CD4-positive, alpha-beta T cell (primary cell): ENCODE data around the gene ALDH16A1. TPM values are rescaled to one million over a fixed set of nuclear protein-coding genes. Genes with fewer than 3 reads are reported as not detected.
"Not testable (repeated sequence)": the region's sequence is repeated elsewhere in the genome, so short reads cannot be mapped to it uniquely, and the experiment has no call there.

Experiments
- ATAC-seq: fragments of 200-7000 bp; cut with Tn5 transposase; one replicate; pipeline ENCODE4 v1.10.0; 2022; ENCODE audit warnings: mild to moderate bottlenecking; ENCODE audit not compliant: poor library complexity
- CTCF ChIA-PET: fragments of 350-600 bp; sonication (Branson Sonifier 250); formaldehyde crosslinking; loops from one replicate; lab custom pipeline; 2021; ENCODE audit warnings: antibody characterized with exemption, inconsistent platforms; lab: Charles Lee
- POLR2A ChIA-PET: fragments of 350-600 bp; sonication (Branson Sonifier 250); formaldehyde crosslinking; loops from one replicate; lab custom pipeline; 2021; ENCODE audit warnings: antibody characterized with exemption, inconsistent platforms; lab: Charles Lee
- DNase-seq, 14 experiments: peaks; one replicate each; pipeline ENCODE4 v3.0.0-alpha.2; 2013 to 2020; ENCODE audit warnings: mixed read lengths in 2 of 14
- H3K27ac ChIP-seq, 2 donors: one replicate each; pipeline versions ENCODE4 v1.5.1 to v1.7.0; 2013; ENCODE audit warnings: low read length in 2 of 2, low read depth in 1 of 2, mild to moderate bottlenecking in 1 of 2
- H3K27me3 ChIP-seq, 2 experiments: 1 replicate in 1 of 2; 2 replicates in 1 of 2; pipeline versions ENCODE4 v1.6.1 to v1.7.0; 2013; ENCODE audit warnings: low read length in 2 of 2, control low read depth in 1 of 2, mild to moderate bottlenecking in 1 of 2, moderate library complexity in 1 of 2; ENCODE audit not compliant: insufficient read depth in 2 of 2, control insufficient read depth in 1 of 2
- H3K36me3 ChIP-seq: one replicate; pipeline ENCODE4 v1.6.1; 2013; ENCODE audit warnings: low read length, control low read depth; ENCODE audit not compliant: insufficient read depth
- H3K4me1 ChIP-seq: one replicate; pipeline ENCODE4 v1.6.1; 2013; ENCODE audit warnings: low read length, control low read depth; ENCODE audit not compliant: insufficient read depth
- H3K4me3 ChIP-seq: one replicate; pipeline ENCODE4 v1.5.1; 2013; ENCODE audit warnings: mild to moderate bottlenecking, low read length, moderate library complexity
- H3K9me3 ChIP-seq, 2 experiments: 1 replicate in 1 of 2; 2 replicates in 1 of 2; pipeline versions ENCODE4 v1.6.1 to v1.7.0; 2013; ENCODE audit warnings: low read length in 2 of 2, mild to moderate bottlenecking in 2 of 2, control low read depth in 1 of 2, moderate library complexity in 1 of 2; ENCODE audit not compliant: control insufficient read depth in 1 of 2, insufficient read depth in 1 of 2
- H3K27ac Mint-ChIP-seq: one replicate; pipeline ENCODE4 v1.8.0; 2020; ENCODE audit warnings: mixed read lengths
- H3K27me3 Mint-ChIP-seq: one replicate; pipeline ENCODE4 v1.8.0; 2021; ENCODE audit warnings: mixed read lengths
- H3K36me3 Mint-ChIP-seq: one replicate; pipeline ENCODE4 v1.8.0; 2021; ENCODE audit warnings: low read depth, mixed read lengths
- H3K4me1 Mint-ChIP-seq: one replicate; pipeline ENCODE4 v1.8.0; 2021; ENCODE audit warnings: low read depth, mixed read lengths
- H3K4me3 Mint-ChIP-seq: one replicate; pipeline ENCODE4 v1.8.0; 2020; ENCODE audit warnings: mild to moderate bottlenecking, mixed read lengths
- H3K9me3 Mint-ChIP-seq: one replicate; pipeline ENCODE4 v1.8.0; 2020; ENCODE audit warnings: mixed read lengths
- CTCF ChIP-seq: fragments of 200-600 bp; IDR thresholded peaks from one replicate; pipeline ENCODE4 v1.8.0; 2022; ENCODE audit warnings: antibody characterized with exemption, mild to moderate bottlenecking
- intact Hi-C, 2 experiments: fragments of 100-400 bp; cut with DNase I in 1 of 2; cut with micrococcal nuclease in 1 of 2; formaldehyde crosslinking; loops; one replicate each; pipeline versions ENCODE4 v1.15.1 to v1.9.0; 2023 to 2025; cut with DNase I, micrococcal nuclease
- total RNA-seq, 174 experiments: library from RNA in 2 of 174; stranded (reverse) in 2 of 174; gene quantifications; one replicate each; pipeline ENCODE4 v1.2.3 and lab custom pipeline; 2021 to 2026

Gene ALDH16A1
- total RNA-seq, 2 experiments from 2014 or later: 25.1 to 25.8 TPM

- no peaks in the 10 kb centered on the region for H3K9me3 Mint-ChIP-seq
- Histone ChIP-seq H3K4me1 (peaks cover 36% of the 10 kb centered on the region), H3K9me3 (no peaks in the 10 kb centered on the region), H3K27ac (no peak overlapping the region), H3K27me3 (peaks cover 50 to 51% of the 10 kb centered on the region in 2 experiments), H3K36me3 (peaks cover 10% of the 10 kb centered on the region), H3K4me3 (no peak overlapping the region)
- ATAC-seq (no peak), DNase-seq (peak in 2 of 14 experiments; percentile 6 to 55)
- ChIA-PET POLR2A (interaction anchor here (1.1 to 1.9 kb wide), 5 partner anchors 11 to 51 kb away, joined by 3 to 6 read pairs (median 4); partner anchors contain the start of gene ALDH16A1), CTCF (interaction anchor here (0.9 to 3.9 kb wide), 6 partner anchors 11 to 51 kb away, joined by 3 to 19 read pairs (median 4); no protein-coding TSS in a partner anchor)
- H3K27ac Mint-ChIP-seq: no peak overlapping the region
- H3K36me3 Mint-ChIP-seq: peaks cover 24% of the 10 kb centered on the region
- TF ChIP-seq CTCF: no peak
- peak overlapping the region; percentile 85 for H3K4me3 Mint-ChIP-seq
- H3K4me1 Mint-ChIP-seq: peaks cover 36% of the 10 kb centered on the region
- H3K27me3 Mint-ChIP-seq: peaks cover 59% of the 10 kb centered on the region
- intact Hi-C loops: loop anchor here in 1 of 2 experiments (5.0 to 10.0 kb wide), 2 partner anchors 110 to 448 kb away; partner anchors contain the start of genes GYS1 and RUVBL2
These were observed 10.7 kb upstream of the ALDH16A1 start for GRCh38 chr19:49442354-49442753.

GRCh38 chr19:49442771-49443365 is 10.2 kb upstream of the ALDH16A1 start:
- peaks cover 54% of the 10 kb centered on the region for H3K27me3 Mint-ChIP-seq
- intact Hi-C loops: loop anchor here (1.0 to 10.0 kb wide), 7 partner anchors 8 to 448 kb away; partner anchors contain the start of genes FLT3LG (in 1 of the 2), GYS1 (in 1 of the 2), PIH1D1 (in 1 of the 2) and RUVBL2 (in 1 of the 2)
- TF ChIP-seq CTCF: no peak

GRCh38 chr19:49443366-49444099 is 9.5 kb upstream of the ALDH16A1 start:
- Mint-ChIP-seq H3K4me3 (peak overlapping the region; percentile 85), H3K36me3 (peaks cover 34% of the 10 kb centered on the region), H3K27me3 (peaks cover 47% of the 10 kb centered on the region), H3K27ac (peak overlapping the region; percentile 84), H3K9me3 (no peaks in the 10 kb centered on the region), H3K4me1 (peaks cover 41% of the 10 kb centered on the region)
- H3K27ac ChIP-seq: no peak overlapping the region
- ChIA-PET POLR2A (interaction anchor here (0.7 to 1.9 kb wide), 7 partner anchors 26 to 52 kb away, joined by 3 to 5 read pairs (median 3); partner anchors contain the start of gene FLT3LG), CTCF (interaction anchor here (0.6 to 3.9 kb wide), 14 partner anchors 8 to 187 kb away, joined by 3 to 19 read pairs (median 4); partner anchors contain the start of genes CD37, FLT3LG and PIH1D1)
- H3K9me3 ChIP-seq: no peaks in the 10 kb centered on the region
- peaks cover 39% of the 10 kb centered on the region in 2 experiments for H3K27me3 ChIP-seq
- ATAC-seq: peak; percentile 89
- peak; percentile 89 to 96 (median 91) for DNase-seq
- TF ChIP-seq CTCF: peak; percentile 95
- H3K36me3 ChIP-seq: peaks cover 16% of the 10 kb centered on the region
- peak overlapping the region; percentile 66 for H3K4me3 ChIP-seq
- H3K4me1 ChIP-seq: peaks cover 47% of the 10 kb centered on the region
- intact Hi-C loops: loop anchor here (1.0 to 10.0 kb wide), 7 partner anchors 8 to 449 kb away; partner anchors contain the start of genes FLT3LG (in 1 of the 2), GYS1 (in 1 of the 2), PIH1D1 (in 1 of the 2) and RUVBL2 (in 1 of the 2)

More at GRCh38 chr19:49442771-49443365, 10.2 kb upstream of the ALDH16A1 start:
- Mint-ChIP-seq H3K36me3 (peaks cover 29% of the 10 kb centered on the region), H3K4me3 (peak overlapping the region; percentile 85), H3K27ac (peak overlapping the region; percentile 84), H3K4me1 (peaks cover 36% of the 10 kb centered on the region), H3K9me3 (no peaks in the 10 kb centered on the region)
- Histone ChIP-seq H3K4me3 (peak overlapping the region; percentile 66), H3K9me3 (no peaks in the 10 kb centered on the region), H3K4me1 (peaks cover 41% of the 10 kb centered on the region), H3K36me3 (peaks cover 11% of the 10 kb centered on the region), H3K27me3 (peaks cover 45 to 46% of the 10 kb centered on the region in 2 experiments), H3K27ac (no peak overlapping the region)
- ChIA-PET POLR2A (interaction anchor here (0.9 to 1.9 kb wide), 5 partner anchors 28 to 51 kb away, joined by 3 to 6 read pairs (median 4); no protein-coding TSS in a partner anchor), CTCF (interaction anchor here (0.7 to 3.9 kb wide), 10 partner anchors 9 to 107 kb away, joined by 3 to 19 read pairs (median 4); partner anchors contain the start of genes CD37, FLT3LG and PIH1D1)
- DNase-seq (peak in 11 of 14 experiments; percentile 25 to 74 (median 51)), ATAC-seq (peak; percentile 28)

GRCh38 chr19:49444100-49444700 is 8.8 kb upstream of the ALDH16A1 start:
- peaks cover 40% of the 10 kb centered on the region for H3K27me3 Mint-ChIP-seq
- intact Hi-C loops: loop anchor here in 1 of 2 experiments (5.0 to 10.0 kb wide), 2 partner anchors 112 to 449 kb away; partner anchors contain the start of genes GYS1 and RUVBL2
- H3K27ac Mint-ChIP-seq: peak overlapping the region; percentile 84
- H3K9me3 Mint-ChIP-seq, H3K27ac ChIP-seq, H3K9me3 ChIP-seq, DNase-seq, H3K4me3 ChIP-seq, ATAC-seq: not testable (repeated sequence)
- peaks cover 38% of the 10 kb centered on the region for H3K36me3 Mint-ChIP-seq
- CTCF ChIA-PET: interaction anchor here (0.6 to 3.9 kb wide), 11 partner anchors 7 to 188 kb away, joined by 3 to 19 read pairs (median 5); partner anchors contain the start of genes FLT3LG and PIH1D1
- H3K36me3 ChIP-seq: peaks cover 23% of the 10 kb centered on the region
- H3K4me3 Mint-ChIP-seq: peak overlapping the region; percentile 85
- peaks cover 51% of the 10 kb centered on the region for H3K4me1 ChIP-seq
- peaks cover 41% of the 10 kb centered on the region for H3K4me1 Mint-ChIP-seq
- H3K27me3 ChIP-seq: peaks cover 32 to 33% of the 10 kb centered on the region in 2 experiments
- POLR2A ChIA-PET: interaction anchor here (0.7 to 1.1 kb wide), 3 partner anchors 25 to 52 kb away, joined by 3 to 5 read pairs (median 3); partner anchors contain the start of gene FLT3LG
